K562 (cell line): ENCODE results near the gene LRP2.

Experiments
- ARHGAP35 ChIP-seq: fragments of 450-650 bp; IDR thresholded peaks from 2 replicates; pipeline ENCODE4 v1.6.1; 2018; ENCODE audit not compliant: partially characterized antibody
- MXD1 ChIP-seq: fragments of 250-450 bp; sonication (Bioruptor Pico); IDR thresholded peaks from 2 replicates; pipeline ENCODE4 v1.8.0; 2021; ENCODE audit warnings: borderline replicate concordance, mild to moderate bottlenecking, moderate library complexity; ENCODE audit not compliant: poor library complexity, severe bottlenecking

- TF ChIP-seq MXD1 (CRISPR knock-in tag) (no peak), ARHGAP35 (no peak)
Measured at GRCh38 chr2:169329688-169330554, 32.4 kb downstream of the LRP2 start.
